ENCODE data around the gene NFE2L1.

DNA sequence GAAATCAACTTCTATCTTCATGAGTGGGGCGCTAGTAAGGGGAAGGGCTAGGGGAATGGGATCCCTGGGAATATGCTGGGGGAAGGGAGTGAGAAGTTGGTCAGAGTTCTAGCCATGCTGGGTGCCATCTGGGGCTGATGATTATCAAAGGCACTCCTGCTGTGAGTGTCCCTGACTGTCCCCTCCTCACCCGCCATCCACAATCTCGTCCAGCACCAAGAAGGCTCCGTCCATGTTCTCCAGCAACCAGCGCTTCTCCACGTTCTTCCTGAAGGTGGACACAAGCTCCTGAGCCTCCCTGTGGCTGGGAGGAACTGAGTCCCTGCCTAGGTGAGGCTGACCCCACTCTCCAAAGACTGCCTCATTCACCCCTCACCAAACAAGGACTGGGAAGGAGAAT is 16.2 kb upstream of the NFE2L1 start:
- TF ChIP-seq, protein P1, sequence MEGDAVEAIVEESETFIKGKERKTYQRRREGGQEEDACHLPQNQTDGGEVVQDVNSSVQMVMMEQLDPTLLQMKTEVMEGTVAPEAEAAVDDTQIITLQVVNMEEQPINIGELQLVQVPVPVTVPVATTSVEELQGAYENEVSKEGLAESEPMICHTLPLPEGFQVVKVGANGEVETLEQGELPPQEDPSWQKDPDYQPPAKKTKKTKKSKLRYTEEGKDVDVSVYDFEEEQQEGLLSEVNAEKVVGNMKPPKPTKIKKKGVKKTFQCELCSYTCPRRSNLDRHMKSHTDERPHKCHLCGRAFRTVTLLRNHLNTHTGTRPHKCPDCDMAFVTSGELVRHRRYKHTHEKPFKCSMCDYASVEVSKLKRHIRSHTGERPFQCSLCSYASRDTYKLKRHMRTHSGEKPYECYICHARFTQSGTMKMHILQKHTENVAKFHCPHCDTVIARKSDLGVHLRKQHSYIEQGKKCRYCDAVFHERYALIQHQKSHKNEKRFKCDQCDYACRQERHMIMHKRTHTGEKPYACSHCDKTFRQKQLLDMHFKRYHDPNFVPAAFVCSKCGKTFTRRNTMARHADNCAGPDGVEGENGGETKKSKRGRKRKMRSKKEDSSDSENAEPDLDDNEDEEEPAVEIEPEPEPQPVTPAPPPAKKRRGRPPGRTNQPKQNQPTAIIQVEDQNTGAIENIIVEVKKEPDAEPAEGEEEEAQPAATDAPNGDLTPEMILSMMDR (IDR thresholded peaks at IDR 0.05; ENCODE audit: low read depth, low read length) = no peak
- TF ChIP-seq EZH2phosphoT487 (IDR thresholded peaks at IDR 0.05; ENCODE audit: low read depth) = no peak

All from OCI-LY3 (cell line).